Hematopoietic multipotent progenitor cell treated with erythropoietin and hydrocortisone succinate and interleukin-3 and kit ligand, for 17 days (in vitro differentiated cells): ENCODE data around the gene CIB4.
"Not testable (repeated sequence)": the region's sequence is repeated elsewhere in the genome, so short reads cannot be mapped to it uniquely, and the experiment has no call there.

ENCODE experiments used
- DNase-seq: peaks from one replicate; pipeline ENCODE4 v3.0.0-alpha.2; 2015; ENCODE audit warnings: low spot score

CIB4 gene

GRCh38 chr2:26568076-26568890 is 72.9 kb downstream of the CIB4 start:
- DNase-seq: no peak

DNA sequence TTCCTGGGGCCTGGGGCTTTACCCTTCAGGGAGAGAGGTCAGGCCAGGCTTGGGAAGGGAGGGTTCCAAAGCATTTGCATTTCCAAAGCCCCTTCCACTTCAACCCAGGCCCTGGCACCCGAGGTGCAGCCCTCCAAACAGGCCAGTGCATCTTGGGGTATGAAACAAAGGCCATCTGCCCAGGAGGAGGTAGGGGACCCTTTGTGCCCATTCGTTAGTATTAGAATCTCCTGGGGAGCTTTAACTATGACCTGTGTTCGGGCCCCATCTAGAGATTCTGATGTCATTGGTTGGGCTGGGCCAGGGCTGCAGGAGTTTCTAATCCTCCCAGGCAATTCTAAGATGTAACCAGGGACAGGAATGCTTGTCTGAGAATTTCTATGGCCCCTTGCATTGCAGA is 73.6 kb downstream of the CIB4 start:
- DNase-seq: no peak

GRCh38 chr2:26566731-26567130 is 74.4 kb downstream of the CIB4 start:
- not testable (repeated sequence) for DNase-seq

DNA sequence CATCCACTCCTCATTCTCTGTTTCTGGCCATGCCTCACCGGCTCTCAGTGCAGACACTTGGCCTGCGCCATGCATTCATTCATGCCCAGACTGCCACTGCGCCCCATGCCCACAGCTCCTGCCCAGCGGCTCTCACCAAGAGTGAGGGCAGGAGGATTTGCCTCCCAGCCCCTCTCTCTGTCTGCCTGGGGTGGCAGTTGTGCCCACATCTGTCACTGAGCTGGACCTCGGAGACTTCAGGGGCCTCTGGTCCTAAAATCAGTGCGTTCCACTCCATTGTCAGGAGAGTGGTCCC is 75.1 kb downstream of the CIB4 start:
- DNase-seq: no peak

DNA sequence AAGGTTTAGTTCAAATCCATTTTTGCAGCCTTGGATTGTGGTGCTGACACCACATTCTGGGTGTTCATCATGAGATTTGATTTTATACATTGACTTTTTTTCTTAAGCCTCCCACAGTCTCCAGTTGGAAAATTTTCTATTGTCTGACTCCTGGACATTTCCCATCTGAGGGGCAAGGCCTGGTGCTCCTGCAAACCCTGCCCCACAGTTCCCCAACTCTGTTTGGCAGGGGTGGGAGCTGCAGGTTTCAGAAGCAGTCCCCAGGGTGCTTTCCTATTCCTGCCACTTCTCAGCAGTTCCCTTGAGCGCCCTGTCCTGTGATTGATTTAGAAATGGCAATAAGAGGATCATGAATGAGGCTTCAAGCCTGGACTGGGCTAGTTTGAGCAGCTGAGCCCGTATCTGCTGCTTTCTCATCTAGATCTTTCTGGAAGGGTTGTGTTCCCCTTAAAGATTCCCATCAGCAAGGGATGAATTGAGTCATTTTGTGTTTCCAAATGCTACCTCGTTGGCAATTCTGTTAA is 77.0 kb downstream of the CIB4 start:
- no peak for DNase-seq

- no peak for DNase-seq
These were observed 77.5 kb downstream of the CIB4 start for GRCh38 chr2:26563686-26564085.

GRCh38 chr2:26562811-26563645 is 78.1 kb downstream of the CIB4 start:
- DNase-seq: no peak

GRCh38 chr2:26561918-26562810 is 79.0 kb downstream of the CIB4 start:
- DNase-seq: no peak

DNA sequence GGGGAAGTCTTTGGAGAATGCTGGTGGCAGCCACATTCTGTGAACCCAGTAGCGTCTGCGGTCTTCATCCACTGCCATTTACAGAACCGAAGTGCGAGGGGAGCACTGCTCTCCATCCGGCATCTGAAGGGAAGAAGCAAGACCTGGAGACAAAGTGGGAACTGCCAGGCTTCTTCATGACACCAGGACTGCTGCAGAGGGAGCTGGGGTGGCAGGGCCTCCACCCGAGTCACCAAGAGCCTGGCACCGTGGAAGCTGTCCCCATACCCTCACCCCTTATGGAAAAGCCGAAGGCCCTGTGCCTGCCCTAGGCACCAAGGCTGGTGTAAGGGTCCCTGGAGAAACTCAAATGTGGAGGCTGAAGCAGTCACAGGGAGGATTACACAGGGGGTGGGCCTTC is 79.8 kb downstream of the CIB4 start:
- DNase-seq: no peak

DNA sequence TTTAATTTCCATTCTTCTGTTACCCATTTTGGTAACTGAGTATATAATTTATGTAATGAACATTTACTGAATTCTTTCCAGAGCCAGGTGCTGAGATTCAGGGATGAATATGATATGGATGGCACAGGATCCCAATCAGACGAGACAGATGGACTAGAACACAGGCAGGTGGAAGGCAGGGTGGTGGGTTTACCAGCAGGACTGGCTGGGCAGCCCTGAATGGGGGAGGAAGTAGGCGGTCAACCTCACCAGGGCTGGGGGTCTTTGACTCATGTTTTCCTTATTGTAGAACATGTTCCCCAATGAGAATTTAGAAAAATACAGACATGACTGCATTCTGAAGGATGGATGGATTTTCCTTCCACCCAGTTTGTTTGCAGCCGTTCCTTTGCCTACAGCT is 80.3 kb downstream of the CIB4 start:
- DNase-seq: no peak

GRCh38 chr2:26559556-26559955 is 81.6 kb downstream of the CIB4 start:
- DNase-seq: no peak

- DNase-seq: no peak
These were observed 82.1 kb downstream of the CIB4 start for GRCh38 chr2:26559044-26559405.

DNA sequence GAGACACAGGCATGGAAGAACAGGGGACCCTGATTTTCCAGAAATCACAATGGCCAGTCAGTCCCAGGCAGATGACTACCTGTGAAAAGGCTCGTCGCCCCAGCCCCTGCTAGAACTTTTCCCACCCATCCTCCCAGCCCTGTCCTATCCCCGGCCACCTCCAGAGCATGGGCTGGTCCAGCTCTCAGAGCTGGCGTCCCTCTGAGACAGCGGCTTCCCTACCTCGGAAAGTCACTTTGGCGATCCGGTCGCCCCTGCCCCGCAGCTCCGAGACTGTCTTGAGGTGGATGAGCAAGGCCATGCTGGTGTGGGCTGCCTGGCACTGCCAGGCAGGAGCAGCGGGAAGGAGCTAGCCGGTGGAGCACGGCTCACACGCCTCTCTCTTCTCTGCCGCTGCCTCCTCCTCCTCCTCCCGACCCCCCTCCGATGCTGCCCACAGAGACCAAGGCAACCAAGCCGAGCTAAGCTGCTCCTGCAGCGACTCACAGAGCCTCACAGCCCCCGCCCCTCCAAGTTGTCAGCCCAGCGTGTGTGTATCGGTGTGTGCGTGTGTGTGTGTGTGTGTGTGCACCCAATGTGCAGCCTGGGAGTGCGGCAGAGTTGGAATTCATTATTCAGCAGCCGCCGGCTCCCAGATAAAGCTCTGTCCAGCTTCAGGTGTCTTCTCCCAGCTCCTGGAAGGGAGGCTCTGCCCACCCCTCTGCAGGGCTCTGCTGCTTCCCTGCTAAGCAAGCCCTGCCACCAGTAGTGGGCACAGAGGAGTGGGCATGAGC is 82.7 kb downstream of the CIB4 start:
- no peak for DNase-seq

DNA sequence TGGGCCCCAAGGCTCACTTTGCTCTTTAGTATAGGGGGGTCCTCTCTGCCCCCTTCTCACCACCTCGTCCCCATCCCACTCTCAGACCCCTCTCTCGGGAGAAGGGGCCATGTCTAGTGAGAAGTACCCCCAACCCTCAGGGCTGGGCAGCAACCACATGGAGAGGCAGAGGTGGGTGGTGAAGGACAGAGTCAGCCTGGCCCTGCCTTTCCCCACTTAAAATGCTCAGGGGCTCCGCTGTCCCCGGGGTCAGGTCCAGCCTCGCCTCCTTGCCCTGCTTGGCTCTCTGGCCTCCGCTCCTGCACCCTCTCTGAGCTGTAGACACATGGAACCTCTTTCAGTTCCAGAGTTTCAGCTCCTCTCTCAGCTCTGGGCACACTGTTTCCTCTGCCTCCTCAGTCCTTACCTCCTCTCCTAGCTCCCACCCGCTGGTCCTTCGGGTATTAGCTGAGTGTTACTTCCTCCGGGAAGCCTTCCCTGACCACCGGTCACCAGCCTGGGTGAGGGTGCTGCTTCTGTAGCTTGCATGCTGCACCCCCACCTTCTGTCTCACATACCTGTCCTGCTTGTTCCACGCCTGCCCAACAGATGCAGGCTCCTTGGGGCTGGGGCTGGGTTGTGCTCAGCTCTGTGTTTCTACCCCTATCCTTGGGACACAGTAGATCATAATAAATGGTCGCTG is 83.8 kb downstream of the CIB4 start:
- no peak for DNase-seq

DNA sequence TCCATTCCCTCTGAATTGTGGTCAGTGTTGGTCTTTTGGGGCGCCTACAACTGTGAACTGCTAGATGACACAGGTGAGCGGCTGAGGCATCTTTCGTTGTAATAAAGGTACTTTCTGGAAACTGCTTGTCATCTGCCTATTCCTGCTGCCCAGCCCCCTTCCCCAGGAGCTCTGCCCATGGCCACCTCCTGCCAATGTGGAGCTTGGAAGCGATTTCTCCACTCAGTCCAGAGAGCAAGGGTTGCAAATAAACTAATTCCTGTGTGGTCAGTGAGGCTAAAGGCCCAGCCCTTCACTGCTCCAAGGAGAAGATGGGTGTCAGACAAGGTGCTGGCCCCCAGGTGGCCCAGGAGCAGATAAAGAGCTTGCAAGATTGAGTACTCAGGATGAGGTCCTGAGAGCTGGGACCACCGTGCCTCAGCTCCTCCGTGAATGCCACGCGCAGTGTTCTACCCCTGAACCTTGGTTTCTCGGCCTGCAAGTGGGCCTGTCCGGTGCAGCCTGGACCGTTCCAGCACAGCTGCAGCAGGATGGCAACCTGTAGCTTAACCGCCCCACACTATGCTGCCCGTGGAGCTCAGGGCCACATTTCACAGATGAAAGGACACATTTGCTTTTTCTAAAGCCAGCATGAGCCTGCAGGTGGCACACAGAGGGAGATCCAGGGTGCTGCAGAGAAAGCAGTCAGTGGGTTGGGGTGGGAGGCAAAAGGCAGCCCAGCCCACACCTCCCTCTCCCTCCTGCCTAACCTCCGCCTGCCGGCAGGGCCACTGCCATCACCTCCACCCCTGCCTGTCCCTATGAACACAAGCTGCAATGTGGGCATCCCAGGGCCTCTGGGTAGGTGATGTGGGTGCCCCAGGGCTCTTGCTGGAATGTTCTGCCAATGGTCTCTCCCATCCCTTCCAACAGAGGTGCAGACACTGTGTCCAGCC is 84.6 kb downstream of the CIB4 start:
- no peak for DNase-seq

GRCh38 chr2:26555246-26556133 is 85.7 kb downstream of the CIB4 start:
- DNase-seq: no peak

DNA sequence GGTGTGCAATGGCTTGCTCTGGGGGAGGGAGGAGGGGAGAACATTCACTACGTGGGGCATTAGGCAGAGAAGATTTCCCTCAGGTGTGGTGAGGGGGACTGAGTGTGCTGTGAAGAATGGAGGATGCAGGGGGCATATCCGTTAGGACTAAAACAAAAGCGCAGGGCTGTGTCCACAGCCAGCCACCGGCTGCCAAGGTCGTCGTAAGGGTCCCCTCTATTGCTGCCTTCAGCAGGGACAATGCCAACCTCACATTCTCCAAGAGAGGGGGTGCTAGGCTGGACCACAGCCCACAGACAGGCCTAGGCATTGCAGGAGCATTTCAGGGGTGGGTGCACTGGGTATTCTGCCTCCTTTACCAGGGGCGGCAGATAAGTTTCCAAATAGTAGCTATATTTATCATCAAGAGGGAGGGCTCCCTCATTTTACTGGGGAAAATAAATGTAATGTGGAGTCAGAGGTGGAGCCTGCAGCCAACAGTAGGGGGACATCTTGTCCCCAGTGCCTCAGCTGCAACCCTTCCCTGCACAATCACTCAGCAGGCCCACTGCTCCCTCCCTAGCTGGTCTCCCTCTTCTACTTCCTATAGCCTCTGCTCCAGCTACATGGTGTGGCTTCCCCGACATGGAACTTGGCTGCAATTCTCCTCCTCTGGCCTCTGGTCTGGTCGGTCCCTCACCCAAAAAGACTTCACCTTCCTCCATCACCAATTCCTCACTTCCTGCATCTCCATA is 88.4 kb downstream of the CIB4 start:
- DNase-seq: no peak
